ENCODE results near the gene NMRAL1.

NMRAL1 gene

DNA sequence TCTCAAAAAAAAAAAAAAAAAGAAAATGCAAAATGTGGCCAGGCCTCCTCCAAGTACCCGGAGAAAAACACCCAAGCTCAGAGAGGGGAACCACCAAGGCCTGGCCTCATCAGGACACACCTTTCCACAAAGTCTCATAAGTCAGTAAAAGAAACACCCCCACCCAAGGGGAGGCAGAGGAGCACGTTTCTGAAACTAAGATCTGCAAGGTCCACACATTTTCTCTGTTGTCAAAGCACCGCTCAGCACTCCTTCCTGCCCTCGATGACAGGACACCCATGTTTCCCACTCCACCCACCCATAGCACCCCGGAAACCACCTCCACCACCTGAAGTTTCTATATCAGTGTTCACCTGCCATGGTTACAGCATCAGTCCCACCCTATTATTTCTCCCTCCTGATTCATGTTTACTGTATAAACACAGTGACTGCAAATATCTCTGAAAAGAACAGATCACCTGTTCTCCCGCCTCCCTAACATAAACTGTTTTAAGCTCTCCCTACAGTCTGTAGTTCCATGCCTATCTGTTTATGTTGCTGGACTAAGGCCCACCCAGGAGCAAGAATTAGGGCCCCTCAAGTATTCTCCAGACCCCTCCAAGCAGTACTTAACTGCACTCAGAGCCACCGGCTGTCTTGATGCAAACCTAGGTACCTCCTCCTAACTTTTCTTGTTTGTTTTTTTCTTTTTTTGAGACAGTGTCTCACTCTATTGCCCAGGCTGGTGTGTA lies 60.1 kb downstream of the NMRAL1 start:
- DNase-seq (ENCODE audit: extremely low read depth, low read depth): no peak
- no peak overlapping the region for H3K4me3 ChIP-seq (replicated peaks; ENCODE audit: low read depth, low read length)
- TF ChIP-seq, protein P1, sequence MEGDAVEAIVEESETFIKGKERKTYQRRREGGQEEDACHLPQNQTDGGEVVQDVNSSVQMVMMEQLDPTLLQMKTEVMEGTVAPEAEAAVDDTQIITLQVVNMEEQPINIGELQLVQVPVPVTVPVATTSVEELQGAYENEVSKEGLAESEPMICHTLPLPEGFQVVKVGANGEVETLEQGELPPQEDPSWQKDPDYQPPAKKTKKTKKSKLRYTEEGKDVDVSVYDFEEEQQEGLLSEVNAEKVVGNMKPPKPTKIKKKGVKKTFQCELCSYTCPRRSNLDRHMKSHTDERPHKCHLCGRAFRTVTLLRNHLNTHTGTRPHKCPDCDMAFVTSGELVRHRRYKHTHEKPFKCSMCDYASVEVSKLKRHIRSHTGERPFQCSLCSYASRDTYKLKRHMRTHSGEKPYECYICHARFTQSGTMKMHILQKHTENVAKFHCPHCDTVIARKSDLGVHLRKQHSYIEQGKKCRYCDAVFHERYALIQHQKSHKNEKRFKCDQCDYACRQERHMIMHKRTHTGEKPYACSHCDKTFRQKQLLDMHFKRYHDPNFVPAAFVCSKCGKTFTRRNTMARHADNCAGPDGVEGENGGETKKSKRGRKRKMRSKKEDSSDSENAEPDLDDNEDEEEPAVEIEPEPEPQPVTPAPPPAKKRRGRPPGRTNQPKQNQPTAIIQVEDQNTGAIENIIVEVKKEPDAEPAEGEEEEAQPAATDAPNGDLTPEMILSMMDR (IDR thresholded peaks at IDR 0.05; ENCODE audit: low read depth, low read length, missing control alignments): no peak

DNA sequence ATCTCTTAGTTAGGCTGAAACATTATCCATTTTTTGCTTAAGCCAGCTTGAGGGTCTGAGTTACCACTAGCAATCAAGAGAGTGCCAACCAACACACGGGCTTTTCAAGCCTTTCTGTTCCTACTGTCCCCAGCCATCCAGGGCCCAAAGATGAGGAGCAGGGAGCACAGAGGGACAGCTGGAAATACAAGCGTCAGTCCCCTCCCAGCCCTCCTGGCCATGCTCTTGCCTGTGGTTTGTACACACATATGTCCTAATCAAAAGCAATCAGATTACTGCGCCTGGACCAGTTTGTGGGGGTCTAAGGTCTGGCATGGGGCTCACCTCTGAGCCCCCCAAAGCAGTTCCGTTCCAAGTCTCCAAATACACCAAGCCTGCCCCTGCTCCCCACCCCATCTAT lies 61.6 kb downstream of the NMRAL1 start:
- DNase-seq (ENCODE audit: extremely low read depth, low read depth): no peak
- no peak overlapping the region for H3K4me3 ChIP-seq (replicated peaks; ENCODE audit: low read depth, low read length)
- TF ChIP-seq, protein P1 (IDR thresholded peaks at IDR 0.05; ENCODE audit: low read depth, low read length, missing control alignments): no peak

DNA sequence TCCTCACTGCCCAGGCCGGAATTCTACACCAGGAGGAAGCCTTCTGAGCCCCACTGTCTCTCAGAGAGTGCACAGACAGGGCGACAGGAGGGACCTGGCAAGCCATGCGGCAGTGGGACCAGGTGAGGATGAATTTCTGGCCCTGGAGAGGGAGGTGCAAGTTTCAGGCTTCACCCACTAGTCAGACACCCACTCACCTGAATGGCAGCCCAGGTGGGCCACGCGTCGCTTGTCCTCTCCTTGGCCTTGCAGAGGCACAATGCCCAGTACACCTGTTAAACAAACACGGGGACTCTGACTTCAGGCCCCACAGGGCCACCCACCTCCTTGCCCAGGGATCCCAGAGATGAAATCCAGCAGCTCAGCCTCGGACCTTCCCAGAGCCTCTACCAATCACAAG lies 62.3 kb downstream of the NMRAL1 start:
- no peak overlapping the region for H3K4me3 ChIP-seq (replicated peaks; ENCODE audit: low read depth, low read length)
- DNase-seq (ENCODE audit: extremely low read depth, low read depth): no peak
- TF ChIP-seq, protein P1 (IDR thresholded peaks at IDR 0.05; ENCODE audit: low read depth, low read length, missing control alignments): no peak

All from HFF-Myc (cell line).